ENCODE data around the gene RASA4B. TPM values are rescaled to one million over a fixed set of nuclear protein-coding genes. Genes with fewer than 3 reads are reported as not detected.

RASA4B gene
- total and polyA plus RNA-seq, 2 donors from 2014 or later, result 22.5 to 24.0 TPM

GRCh38 chr7:102469351-102469971, 48.1 kb downstream of the RASA4B start:
- Histone ChIP-seq H3K27me3 (ENCODE audit: control insufficient read depth, insufficient read depth, low read length) (no peaks in the 10 kb centered on the region), H3K4me3 (ENCODE audit: low read length in 3 of 3) (no peak overlapping the region), H3K9ac (ENCODE audit: low read length in 3 of 3) (no peak overlapping the region), H3K9me3 (ENCODE audit: control insufficient read depth in 2 of 3, insufficient read depth in 1 of 3, low read length in 3 of 3) (no peaks in the 10 kb centered on the region), H3K36me3 (ENCODE audit: control insufficient read depth in 2 of 3, insufficient read depth in 3 of 3, low read length in 3 of 3) (peaks cover 0 to 8% (median 0%) of the 10 kb centered on the region in 3 donors), H3K27ac (ENCODE audit: low read depth in 2 of 2, low read length in 2 of 2) (no peak overlapping the region), H3K4me1 (ENCODE audit: control insufficient read depth in 2 of 3, insufficient read depth in 2 of 3, low read depth in 1 of 3, low read length in 3 of 3) (peaks cover 0 to 8% (median 6%) of the 10 kb centered on the region in 3 donors)
- intact Hi-C loops (cut with DNase I), result no loop called here
- TF ChIP-seq CTCF (IDR thresholded peaks at IDR 0.05; ENCODE audit: borderline replicate concordance, extremely low read depth, insufficient read depth), result no peak
- peak in 2 of 5 donors; percentile 53 to 63 for DNase-seq
- FAIRE-seq, result no peak

- no peak for TF ChIP-seq CTCF (IDR thresholded peaks at IDR 0.05; ENCODE audit: borderline replicate concordance, extremely low read depth, insufficient read depth)
- intact Hi-C loops (cut with DNase I), result no loop called here
Measured at GRCh38 chr7:102468478-102469350, 48.9 kb downstream of the RASA4B start.

GRCh38 chr7:102467581-102468477, 49.7 kb downstream of the RASA4B start:
- H3K27ac ChIP-seq (ENCODE audit: low read depth in 2 of 2, low read length in 2 of 2), result no peak overlapping the region
- peaks cover 0 to 13% (median 12%) of the 10 kb centered on the region in 3 donors for H3K4me1 ChIP-seq (ENCODE audit: control insufficient read depth in 2 of 3, insufficient read depth in 2 of 3, low read depth in 1 of 3, low read length in 3 of 3)
- H3K36me3 ChIP-seq (ENCODE audit: control insufficient read depth in 2 of 3, insufficient read depth in 3 of 3, low read length in 3 of 3), result peaks cover 0 to 6% (median 0%) of the 10 kb centered on the region in 3 donors
- intact Hi-C loops (cut with DNase I), result no loop called here
- FAIRE-seq (no peak), DNase-seq (peak in 2 of 5 donors; percentile 60 to 78)
- H3K9ac ChIP-seq (ENCODE audit: low read length in 3 of 3), result no peak overlapping the region
- H3K4me3 ChIP-seq (ENCODE audit: low read length in 3 of 3), result no peak overlapping the region
- no peak for TF ChIP-seq CTCF (IDR thresholded peaks at IDR 0.05; ENCODE audit: borderline replicate concordance, extremely low read depth, insufficient read depth)
- no peaks in the 10 kb centered on the region for H3K27me3 ChIP-seq (ENCODE audit: control insufficient read depth, insufficient read depth, low read length)
- H3K9me3 ChIP-seq (ENCODE audit: control insufficient read depth in 2 of 3, insufficient read depth in 1 of 3, low read length in 3 of 3), result no peaks in the 10 kb centered on the region

More at GRCh38 chr7:102468478-102469350, 48.9 kb downstream of the RASA4B start:
- H3K4me1 ChIP-seq (ENCODE audit: control insufficient read depth in 2 of 3, insufficient read depth in 2 of 3, low read depth in 1 of 3, low read length in 3 of 3), result peaks cover 0 to 10% (median 9%) of the 10 kb centered on the region in 3 donors
- DNase-seq, result peak in 2 of 5 donors; percentile 55 to 70
- H3K9ac ChIP-seq (ENCODE audit: low read length in 3 of 3), result no peak overlapping the region
- no peaks in the 10 kb centered on the region for H3K27me3 ChIP-seq (ENCODE audit: control insufficient read depth, insufficient read depth, low read length)
- FAIRE-seq, result no peak
- H3K9me3 ChIP-seq (ENCODE audit: control insufficient read depth in 2 of 3, insufficient read depth in 1 of 3, low read length in 3 of 3), result no peaks in the 10 kb centered on the region
- H3K36me3 ChIP-seq (ENCODE audit: control insufficient read depth in 2 of 3, insufficient read depth in 3 of 3, low read length in 3 of 3), result peaks cover 0 to 8% (median 0%) of the 10 kb centered on the region in 3 donors
- no peak overlapping the region for H3K27ac ChIP-seq (ENCODE audit: low read depth in 2 of 2, low read length in 2 of 2)
- no peak overlapping the region for H3K4me3 ChIP-seq (ENCODE audit: low read length in 3 of 3)

All from kidney (tissue), 14 donors.